ENCODE results near the gene PRPF40A. TPM values are rescaled to one million over a fixed set of nuclear protein-coding genes. Genes with fewer than 3 reads are reported as not detected.

PRPF40A gene
- total RNA-seq, 1 donor from 2014 or later: 132 TPM

DNA sequence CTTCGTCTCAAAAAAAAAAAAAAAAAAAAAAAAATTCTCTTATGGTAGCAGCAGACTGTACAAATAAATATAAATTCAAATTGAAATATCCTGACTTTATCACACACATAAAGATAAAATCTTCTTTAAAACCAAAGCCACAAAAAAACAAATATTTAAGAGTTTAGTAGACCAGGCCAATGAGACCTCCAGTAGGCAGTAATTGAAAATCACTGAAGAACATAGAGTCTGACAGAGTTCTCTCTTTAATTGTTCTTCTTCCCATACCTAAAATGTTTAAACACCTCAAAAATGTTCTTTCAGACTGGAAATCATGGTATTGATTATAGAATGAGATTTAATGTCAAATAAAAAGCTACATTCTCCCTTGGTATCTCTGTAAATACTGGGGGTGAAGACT lies 20.8 kb downstream of the PRPF40A start:
- Mint-ChIP-seq H3K27ac (no peak overlapping the region), H3K36me3 (ENCODE audit: insufficient read depth) (peaks cover 16% of the 10 kb centered on the region), H3K27me3 (no peaks in the 10 kb centered on the region), H3K9me3 (ENCODE audit: low read depth) (peaks cover 5% of the 10 kb centered on the region), H3K4me3 (ENCODE audit: low read depth) (no peak overlapping the region), H3K4me1 (ENCODE audit: low read depth) (peaks cover 3% of the 10 kb centered on the region)
- no peak for DNase-seq (ENCODE audit: low spot score, unreplicated experiment)
- TF ChIP-seq, protein P1, sequence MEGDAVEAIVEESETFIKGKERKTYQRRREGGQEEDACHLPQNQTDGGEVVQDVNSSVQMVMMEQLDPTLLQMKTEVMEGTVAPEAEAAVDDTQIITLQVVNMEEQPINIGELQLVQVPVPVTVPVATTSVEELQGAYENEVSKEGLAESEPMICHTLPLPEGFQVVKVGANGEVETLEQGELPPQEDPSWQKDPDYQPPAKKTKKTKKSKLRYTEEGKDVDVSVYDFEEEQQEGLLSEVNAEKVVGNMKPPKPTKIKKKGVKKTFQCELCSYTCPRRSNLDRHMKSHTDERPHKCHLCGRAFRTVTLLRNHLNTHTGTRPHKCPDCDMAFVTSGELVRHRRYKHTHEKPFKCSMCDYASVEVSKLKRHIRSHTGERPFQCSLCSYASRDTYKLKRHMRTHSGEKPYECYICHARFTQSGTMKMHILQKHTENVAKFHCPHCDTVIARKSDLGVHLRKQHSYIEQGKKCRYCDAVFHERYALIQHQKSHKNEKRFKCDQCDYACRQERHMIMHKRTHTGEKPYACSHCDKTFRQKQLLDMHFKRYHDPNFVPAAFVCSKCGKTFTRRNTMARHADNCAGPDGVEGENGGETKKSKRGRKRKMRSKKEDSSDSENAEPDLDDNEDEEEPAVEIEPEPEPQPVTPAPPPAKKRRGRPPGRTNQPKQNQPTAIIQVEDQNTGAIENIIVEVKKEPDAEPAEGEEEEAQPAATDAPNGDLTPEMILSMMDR (IDR thresholded peaks at IDR 0.05; ENCODE audit: unreplicated experiment): no peak

DNA sequence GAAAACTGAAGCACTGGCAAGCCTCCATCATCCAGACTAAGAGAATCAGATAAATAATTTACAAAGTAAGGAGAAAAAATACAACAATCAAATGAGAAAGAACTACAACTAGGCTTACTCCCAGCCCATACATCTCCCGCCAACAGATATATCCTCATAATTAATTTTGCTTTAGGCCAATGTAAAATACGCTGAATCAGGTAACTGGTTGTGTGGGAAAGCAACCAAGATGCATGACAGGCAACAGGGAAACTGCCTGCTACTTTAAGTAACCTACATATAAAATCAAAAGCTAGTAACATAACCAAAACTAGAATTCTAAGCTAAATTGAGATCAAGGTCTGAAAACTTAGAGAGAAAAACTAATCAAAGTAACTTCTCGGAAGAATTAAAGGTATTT lies 21.5 kb downstream of the PRPF40A start:
- TF ChIP-seq, protein P1 (IDR thresholded peaks at IDR 0.05; ENCODE audit: unreplicated experiment): no peak
- no peak for DNase-seq (ENCODE audit: low spot score, unreplicated experiment)
- Mint-ChIP-seq H3K4me3 (ENCODE audit: low read depth) (no peak overlapping the region), H3K27me3 (no peaks in the 10 kb centered on the region), H3K27ac (no peak overlapping the region), H3K9me3 (ENCODE audit: low read depth) (no peaks in the 10 kb centered on the region), H3K36me3 (ENCODE audit: insufficient read depth) (peaks cover 11% of the 10 kb centered on the region), H3K4me1 (ENCODE audit: low read depth) (peaks cover 3% of the 10 kb centered on the region)

DNA sequence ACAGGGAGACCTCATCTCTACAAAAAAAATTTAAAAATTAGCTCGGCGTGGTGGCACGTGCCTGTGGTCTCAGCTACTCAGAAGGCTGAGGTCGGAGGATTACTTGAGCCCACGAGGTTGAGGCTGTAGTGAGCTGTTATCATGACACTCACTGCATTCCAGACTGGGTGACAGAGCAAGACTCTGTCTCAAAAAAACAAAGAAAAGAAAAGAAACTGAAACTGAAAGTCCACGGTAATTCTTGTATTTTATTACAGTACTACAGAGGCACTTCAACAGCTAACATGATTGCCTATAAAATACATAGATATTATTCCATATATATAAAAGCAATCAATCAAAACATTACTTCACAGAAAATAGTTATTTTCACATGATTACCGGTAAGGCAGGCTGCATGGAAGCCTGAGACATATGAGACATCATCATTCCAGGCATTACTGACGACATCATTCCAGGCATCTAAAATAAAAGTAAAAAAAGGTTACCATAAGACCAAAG lies 23.1 kb downstream of the PRPF40A start:
- DNase-seq (ENCODE audit: low spot score, unreplicated experiment): no peak
- peaks cover 1% of the 10 kb centered on the region for H3K4me1 Mint-ChIP-seq (ENCODE audit: low read depth)
- TF ChIP-seq, protein P1 (IDR thresholded peaks at IDR 0.05; ENCODE audit: unreplicated experiment): no peak
- no peak overlapping the region for H3K27ac Mint-ChIP-seq
- H3K36me3 Mint-ChIP-seq (ENCODE audit: insufficient read depth): peaks cover 4% of the 10 kb centered on the region
- no peaks in the 10 kb centered on the region for H3K9me3 Mint-ChIP-seq (ENCODE audit: low read depth)
- H3K4me3 Mint-ChIP-seq (ENCODE audit: low read depth): no peak overlapping the region
- H3K27me3 Mint-ChIP-seq: no peaks in the 10 kb centered on the region

DNA sequence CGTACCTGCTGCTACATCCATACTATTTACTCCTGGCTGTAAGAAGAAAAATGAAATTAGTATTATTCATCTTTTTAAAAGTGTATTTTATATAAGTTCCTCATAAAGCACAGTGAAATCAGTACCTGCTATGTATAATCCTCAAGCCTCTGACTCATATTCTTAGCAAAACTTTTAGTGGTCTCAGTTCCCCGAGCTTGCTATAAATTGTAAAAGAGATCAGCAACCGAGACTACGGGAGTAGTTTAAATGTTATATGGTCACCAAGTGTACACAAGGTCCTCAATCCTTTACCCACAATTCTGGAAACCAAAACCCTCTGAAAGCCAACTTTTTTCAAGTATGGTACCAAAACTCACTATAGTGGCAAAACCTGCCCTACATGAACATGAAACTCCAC lies 24.2 kb downstream of the PRPF40A start:
- Mint-ChIP-seq H3K36me3 (ENCODE audit: insufficient read depth) (peaks cover 4% of the 10 kb centered on the region), H3K9me3 (ENCODE audit: low read depth) (no peaks in the 10 kb centered on the region), H3K27ac (no peak overlapping the region)

DNA sequence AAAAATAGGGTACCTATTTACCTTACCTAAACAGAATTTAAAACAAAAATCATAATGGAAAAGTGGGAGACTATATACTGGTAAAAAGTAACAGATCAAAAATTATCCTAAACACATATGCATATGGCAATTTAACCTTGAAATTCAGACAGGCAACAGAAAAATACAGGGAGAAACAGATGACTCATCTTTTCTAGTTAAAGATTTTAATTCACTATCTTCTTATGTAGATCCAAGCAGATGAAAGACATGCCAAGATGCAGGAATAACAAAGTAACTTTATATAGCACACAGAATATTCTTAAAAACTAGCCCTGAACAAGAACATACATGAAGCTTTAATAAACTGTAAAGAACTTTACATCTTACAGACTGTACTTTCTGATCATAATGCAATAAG lies 30.9 kb downstream of the PRPF40A start:
- Mint-ChIP-seq H3K36me3 (ENCODE audit: insufficient read depth) (peaks cover 21% of the 10 kb centered on the region), H3K27ac (no peak overlapping the region), H3K27me3 (no peaks in the 10 kb centered on the region), H3K4me1 (ENCODE audit: low read depth) (no peaks in the 10 kb centered on the region), H3K4me3 (ENCODE audit: low read depth) (no peak overlapping the region), H3K9me3 (ENCODE audit: low read depth) (no peaks in the 10 kb centered on the region)
- no peak for DNase-seq (ENCODE audit: low spot score, unreplicated experiment)
- TF ChIP-seq, protein P1 (IDR thresholded peaks at IDR 0.05; ENCODE audit: unreplicated experiment): no peak

More for the DNA sequence above, 24.2 kb downstream of the PRPF40A start:
- TF ChIP-seq, protein P1 (IDR thresholded peaks at IDR 0.05; ENCODE audit: unreplicated experiment): no peak
- Mint-ChIP-seq H3K4me1 (ENCODE audit: low read depth) (peaks cover 1% of the 10 kb centered on the region), H3K27me3 (no peaks in the 10 kb centered on the region), H3K4me3 (ENCODE audit: low read depth) (no peak overlapping the region)
- DNase-seq (ENCODE audit: low spot score, unreplicated experiment): no peak

All from progenitor cell of endocrine pancreas (in vitro differentiated cells).